ENCODE results near the gene CORO2B.

CORO2B gene

DNA sequence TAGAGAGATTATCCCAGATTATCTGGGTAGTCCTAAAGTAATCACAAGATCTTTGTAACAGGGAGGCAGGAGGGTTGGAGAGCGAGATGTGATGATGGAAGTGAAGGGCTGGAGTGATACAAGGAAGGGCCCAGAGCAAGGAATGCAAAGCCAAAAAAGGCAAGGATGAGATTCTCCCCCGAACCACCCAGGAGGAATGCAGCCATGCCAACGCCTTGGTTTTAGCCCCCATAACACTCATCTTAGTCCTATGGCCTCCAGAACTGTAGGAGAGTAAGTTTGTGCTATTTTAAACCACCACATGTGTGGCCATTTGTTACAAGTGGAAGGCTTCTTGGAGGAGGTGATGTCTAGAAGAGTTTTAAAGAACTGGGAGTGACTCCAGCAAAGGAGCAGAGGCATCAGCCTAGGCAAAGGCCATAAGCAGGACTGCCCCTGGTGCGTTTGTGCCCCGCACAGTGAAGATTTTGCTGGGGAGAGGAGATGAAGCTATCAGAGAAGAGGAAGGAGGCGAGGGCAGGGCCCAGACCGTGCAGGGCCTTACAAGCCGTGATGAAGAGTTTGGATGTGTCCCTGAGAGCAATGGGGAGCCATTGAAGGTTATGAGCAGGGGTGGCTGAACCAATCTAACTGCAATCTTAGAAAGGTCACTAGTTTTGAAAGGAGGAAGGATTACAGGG, 25.3 kb upstream of the CORO2B start:
- DNase-seq (ENCODE audit: low spot score) = no peak
- TF ChIP-seq, protein P1, sequence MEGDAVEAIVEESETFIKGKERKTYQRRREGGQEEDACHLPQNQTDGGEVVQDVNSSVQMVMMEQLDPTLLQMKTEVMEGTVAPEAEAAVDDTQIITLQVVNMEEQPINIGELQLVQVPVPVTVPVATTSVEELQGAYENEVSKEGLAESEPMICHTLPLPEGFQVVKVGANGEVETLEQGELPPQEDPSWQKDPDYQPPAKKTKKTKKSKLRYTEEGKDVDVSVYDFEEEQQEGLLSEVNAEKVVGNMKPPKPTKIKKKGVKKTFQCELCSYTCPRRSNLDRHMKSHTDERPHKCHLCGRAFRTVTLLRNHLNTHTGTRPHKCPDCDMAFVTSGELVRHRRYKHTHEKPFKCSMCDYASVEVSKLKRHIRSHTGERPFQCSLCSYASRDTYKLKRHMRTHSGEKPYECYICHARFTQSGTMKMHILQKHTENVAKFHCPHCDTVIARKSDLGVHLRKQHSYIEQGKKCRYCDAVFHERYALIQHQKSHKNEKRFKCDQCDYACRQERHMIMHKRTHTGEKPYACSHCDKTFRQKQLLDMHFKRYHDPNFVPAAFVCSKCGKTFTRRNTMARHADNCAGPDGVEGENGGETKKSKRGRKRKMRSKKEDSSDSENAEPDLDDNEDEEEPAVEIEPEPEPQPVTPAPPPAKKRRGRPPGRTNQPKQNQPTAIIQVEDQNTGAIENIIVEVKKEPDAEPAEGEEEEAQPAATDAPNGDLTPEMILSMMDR (IDR thresholded peaks at IDR 0.05; ENCODE audit: borderline replicate concordance, control extremely low read depth, extremely low read depth, insufficient read depth, missing control alignments) = no peak
- in situ Hi-C loops (cut with MboI; ENCODE audit: low sequenced_read_pairs, unreplicated experiment) = loop anchor here (10.0 kb wide), 2 partner anchors 121 to 321 kb away; no protein-coding TSS in a partner anchor

GRCh38 chr15:68553994-68554720, 24.6 kb upstream of the CORO2B start:
- in situ Hi-C loops (cut with MboI; ENCODE audit: low sequenced_read_pairs, unreplicated experiment) = loop anchor here (10.0 kb wide), 2 partner anchors 121 to 321 kb away; no protein-coding TSS in a partner anchor
- peak; percentile 69 for DNase-seq (ENCODE audit: low spot score)
- TF ChIP-seq, protein P1 (IDR thresholded peaks at IDR 0.05; ENCODE audit: borderline replicate concordance, control extremely low read depth, extremely low read depth, insufficient read depth, missing control alignments) = peak; percentile 67

DNA sequence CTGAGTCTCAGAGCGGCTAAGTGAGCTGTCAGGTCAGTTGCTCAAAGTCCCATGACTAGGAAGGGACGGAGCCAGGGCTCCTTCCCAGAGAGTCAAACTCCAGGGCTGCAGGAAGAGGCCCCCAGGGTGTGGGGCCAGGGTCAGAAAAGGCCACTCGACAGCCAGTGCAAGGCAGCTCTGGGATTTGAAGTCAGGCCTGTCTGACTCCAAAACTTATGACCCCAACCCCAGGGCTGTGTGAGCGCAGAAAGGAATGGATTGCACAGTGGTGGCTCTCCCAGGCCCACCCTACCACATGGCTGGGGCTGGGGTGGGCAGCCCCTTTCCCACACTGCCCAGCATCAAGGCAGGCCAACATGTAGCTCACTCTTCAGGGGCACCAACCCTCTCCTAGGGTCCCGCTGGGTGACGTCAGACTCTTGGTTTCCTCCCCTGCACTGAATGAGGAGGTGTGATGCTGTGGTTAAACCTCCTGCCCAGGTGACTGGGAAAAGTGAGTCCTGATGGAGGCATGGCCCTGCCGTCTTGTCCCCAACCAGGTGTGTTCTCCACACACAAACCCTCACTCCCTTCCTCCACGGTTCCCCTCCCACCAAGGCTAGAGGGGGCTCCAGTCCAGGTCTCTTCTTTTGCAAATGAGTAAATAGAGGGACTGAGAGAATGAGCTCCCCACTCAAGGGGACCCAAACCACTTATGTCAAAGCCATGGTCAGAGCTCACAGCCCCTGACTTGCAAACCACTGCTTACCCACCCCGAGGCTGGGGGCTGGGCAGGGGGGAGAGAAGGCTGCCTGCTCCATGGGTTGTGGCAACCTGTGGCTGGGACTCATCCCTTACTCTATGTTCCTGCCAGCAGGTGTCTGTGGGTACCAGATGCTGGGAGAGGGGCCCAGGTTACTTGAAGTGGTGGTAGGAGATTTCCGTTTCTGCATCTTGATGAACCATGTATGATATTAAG, 23.8 kb upstream of the CORO2B start:
- DNase-seq (ENCODE audit: low spot score) = no peak
- TF ChIP-seq, protein P1 (IDR thresholded peaks at IDR 0.05; ENCODE audit: borderline replicate concordance, control extremely low read depth, extremely low read depth, insufficient read depth, missing control alignments) = no peak
- in situ Hi-C loops (cut with MboI; ENCODE audit: low sequenced_read_pairs, unreplicated experiment) = loop anchor here (10.0 kb wide), 2 partner anchors 120 to 320 kb away; no protein-coding TSS in a partner anchor

DNA sequence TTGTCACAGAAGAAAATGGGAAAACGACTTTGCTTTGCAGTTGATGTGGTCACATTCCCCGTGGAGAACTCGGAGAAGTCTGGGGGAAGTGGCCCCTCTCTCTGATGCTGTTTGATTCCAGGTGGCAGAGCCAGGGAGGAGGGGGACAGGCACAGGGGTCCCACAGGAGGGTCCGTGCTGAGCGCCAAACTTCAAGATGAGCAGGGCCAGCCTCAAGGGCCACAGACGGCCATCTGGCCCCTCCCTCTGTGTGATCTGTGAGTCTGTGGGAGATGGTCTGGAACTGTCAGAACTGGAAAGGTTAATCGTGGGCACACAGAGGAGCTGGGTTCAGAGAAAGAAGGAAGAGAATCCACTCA, 23.1 kb upstream of the CORO2B start:
- in situ Hi-C loops (cut with MboI; ENCODE audit: low sequenced_read_pairs, unreplicated experiment) = loop anchor here (10.0 kb wide), 2 partner anchors 119 to 319 kb away; no protein-coding TSS in a partner anchor
- no peak for DNase-seq (ENCODE audit: low spot score)
- TF ChIP-seq, protein P1 (IDR thresholded peaks at IDR 0.05; ENCODE audit: borderline replicate concordance, control extremely low read depth, extremely low read depth, insufficient read depth, missing control alignments) = no peak

GRCh38 chr15:68556139-68556990, 22.4 kb upstream of the CORO2B start:
- in situ Hi-C loops (cut with MboI; ENCODE audit: low sequenced_read_pairs, unreplicated experiment) = loop anchor here (10.0 kb wide), 2 partner anchors 118 to 318 kb away; no protein-coding TSS in a partner anchor
- TF ChIP-seq, protein P1 (IDR thresholded peaks at IDR 0.05; ENCODE audit: borderline replicate concordance, control extremely low read depth, extremely low read depth, insufficient read depth, missing control alignments) = no peak
- no peak for DNase-seq (ENCODE audit: low spot score)
